Measurements from ENCODE around the gene LKAAEAR1. TPM values are rescaled to one million over a fixed set of nuclear protein-coding genes. Genes with fewer than 3 reads are reported as not detected.

Gene LKAAEAR1
- total RNA-seq, 1 donor from 2014 or later, result not detected

DNA sequence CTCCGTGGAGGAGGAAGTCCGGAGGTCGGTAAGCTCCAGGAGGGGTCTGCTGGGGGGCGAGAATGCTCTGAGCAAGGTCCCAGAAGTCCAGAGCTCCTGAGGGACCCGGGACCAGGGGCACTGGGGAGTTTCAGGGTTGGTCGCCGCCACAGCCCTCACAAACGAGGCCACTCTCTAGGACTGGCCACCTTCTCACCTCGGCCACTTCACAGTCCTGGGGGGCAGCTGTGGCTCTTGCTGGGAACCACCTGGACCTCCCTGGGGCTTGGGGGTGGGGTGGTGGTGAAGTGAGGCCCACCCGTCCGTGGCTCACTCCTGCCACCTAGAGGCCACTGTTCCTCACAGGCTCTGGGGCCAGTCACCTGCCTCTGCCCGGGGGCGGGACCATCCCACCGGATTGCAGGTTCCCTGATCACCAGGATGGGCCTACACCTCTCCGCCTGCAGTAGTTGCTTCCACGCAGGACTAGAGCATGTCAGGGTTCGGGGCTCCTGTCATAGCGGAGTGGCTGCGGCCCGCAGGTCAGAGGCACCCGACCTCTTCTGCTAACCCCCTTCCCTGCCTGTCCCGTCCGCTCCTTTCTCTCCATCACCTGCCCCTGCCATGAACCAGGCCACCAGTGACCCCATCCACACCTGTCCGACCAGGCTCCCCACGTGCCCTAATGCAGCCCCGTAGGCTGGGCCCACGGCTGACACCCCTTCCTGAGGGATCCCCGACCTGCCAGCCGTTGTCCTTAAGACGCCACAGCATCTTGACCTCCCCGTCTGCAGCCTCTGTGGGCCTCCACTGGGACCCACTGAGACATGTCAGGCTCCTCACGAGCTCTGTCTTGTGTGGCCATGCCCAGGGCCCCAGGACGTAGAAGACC, 26.3 kb downstream of the LKAAEAR1 start:
- DNase-seq (ENCODE audit: missing footprints), result peak; percentile 90
- ATAC-seq, result peak; percentile 56
- intact Hi-C loops (cut with DNase I), result loop anchor here (1.0 to 10.0 kb wide), 3 partner anchors 20 to 203 kb away; partner anchors contain the start of gene PRPF6

DNA sequence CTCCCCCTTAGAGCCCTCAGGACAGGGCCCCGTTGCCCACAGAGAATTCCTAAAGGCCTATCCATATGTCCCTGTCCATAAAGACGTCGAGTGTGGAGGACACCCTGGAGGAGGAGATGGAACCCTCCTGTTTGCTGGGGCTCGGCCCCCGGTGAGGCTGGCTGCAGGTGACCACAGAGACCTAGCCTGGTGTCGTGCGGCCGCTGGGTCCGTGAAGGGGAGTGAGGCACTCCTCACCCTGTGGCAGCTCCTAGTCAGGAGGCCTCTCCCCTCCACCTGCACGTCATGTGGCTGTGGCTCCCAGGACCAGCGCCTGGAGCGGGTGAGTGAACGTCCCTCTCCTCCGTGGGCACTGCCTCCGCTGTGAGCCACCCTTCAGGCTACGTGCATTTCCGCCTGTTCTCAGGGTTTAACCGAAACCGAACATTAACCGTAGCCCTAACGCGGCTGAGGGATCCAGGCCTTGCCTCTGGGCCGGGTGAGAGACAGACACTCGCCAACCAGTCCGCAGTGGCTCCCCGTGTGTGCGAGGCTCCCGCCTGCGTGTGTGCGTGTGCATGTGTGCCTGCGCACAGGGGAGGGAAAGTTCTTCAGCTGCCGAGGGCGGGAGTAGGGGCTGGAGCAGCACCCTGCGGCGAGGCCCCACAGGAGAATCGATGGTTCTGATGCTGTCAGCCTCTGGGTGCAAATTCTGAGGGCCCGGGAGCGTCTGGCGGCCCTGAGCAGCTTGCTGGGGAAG, 27.1 kb downstream of the LKAAEAR1 start:
- intact Hi-C loops (cut with DNase I), result loop anchor here (1.0 to 10.0 kb wide), 3 partner anchors 19 to 202 kb away; partner anchors contain the start of gene PRPF6
- DNase-seq (ENCODE audit: missing footprints), result no peak
- no peak for ATAC-seq

DNA sequence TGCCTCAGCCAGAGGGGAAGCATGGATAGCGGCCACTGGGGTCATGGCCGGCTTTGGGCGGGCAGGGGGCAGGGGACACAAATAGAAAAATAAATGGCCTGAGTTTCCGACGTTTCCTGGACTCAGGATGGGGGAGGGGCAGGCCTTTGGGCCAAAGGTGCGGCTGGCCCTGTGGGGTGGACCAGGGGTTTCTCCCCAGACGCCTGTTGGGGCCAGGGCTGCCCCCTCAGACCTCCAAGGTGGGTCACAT, 27.6 kb downstream of the LKAAEAR1 start:
- DNase-seq (ENCODE audit: missing footprints) (no peak), ATAC-seq (no peak)
- intact Hi-C loops (cut with DNase I), result loop anchor here (2.0 to 10.0 kb wide), 2 partner anchors 76 to 202 kb away; partner anchors contain the start of gene PRPF6

DNA sequence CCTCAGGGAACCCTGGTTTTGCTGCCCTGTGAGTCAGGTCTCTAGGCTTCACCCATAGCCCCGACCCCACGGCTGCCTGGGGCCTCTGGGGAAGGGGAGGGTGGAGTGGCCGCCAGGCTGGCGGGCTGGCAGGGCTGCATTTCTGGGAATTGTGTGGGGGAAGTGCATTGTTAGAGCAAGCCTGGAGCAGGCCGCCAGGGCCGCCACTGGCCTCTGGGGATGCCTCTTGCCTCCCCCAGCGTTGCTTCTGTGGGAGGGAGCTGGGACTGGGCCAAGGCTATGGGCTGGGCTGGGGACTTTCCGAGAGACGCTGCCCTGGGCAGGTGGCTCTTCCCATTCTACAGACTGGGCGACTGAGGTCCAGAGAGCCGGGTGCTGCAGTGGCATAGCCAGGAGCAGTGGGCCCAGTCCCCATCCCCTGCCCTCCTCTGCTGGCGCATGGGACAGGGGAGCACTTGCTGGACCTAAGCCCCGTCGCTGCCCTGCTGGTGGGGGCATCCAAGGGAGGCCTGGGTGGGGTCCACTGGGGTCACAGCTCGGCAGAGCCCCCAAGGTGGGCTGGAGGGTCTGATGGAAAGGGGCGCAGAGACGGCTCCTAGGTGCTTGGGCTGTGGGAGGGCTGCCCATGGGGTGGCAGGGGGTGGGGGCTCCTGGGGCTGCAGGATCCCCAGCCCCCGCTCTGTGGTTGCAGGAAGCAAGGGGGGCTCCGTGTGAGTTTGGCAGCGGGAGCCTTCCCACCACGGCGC, 28.1 kb downstream of the LKAAEAR1 start:
- DNase-seq (ENCODE audit: missing footprints), result no peak
- intact Hi-C loops (cut with DNase I), result loop anchor here (2.0 to 10.0 kb wide), 2 partner anchors 75 to 201 kb away; partner anchors contain the start of gene PRPF6
- no peak for ATAC-seq

DNA sequence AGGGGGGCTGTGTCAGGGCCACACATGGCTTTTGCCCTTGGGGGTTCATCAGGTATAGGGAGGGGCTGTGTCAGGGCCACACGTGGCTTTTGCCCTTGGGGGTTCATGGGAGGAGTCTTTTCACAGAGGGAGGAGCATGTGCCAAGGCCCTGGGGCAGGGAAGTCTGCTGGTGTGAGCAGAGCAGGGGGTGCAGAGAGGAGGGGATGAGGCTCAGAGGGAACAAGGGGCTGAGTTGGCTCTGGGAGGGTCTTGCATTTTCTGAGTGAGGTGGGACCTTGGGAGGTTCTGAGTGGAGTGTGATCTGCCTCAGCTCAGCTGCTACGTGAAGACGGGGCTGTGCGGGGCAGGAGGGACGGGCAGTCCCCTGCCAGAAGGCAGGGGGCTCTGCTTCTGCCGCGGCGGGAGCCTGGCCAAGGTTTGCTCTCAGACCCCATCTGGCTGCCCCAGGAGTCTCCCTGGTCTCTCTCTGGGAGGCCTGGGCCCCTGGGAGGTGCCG, 28.8 kb downstream of the LKAAEAR1 start:
- DNase-seq (ENCODE audit: missing footprints) (no peak), ATAC-seq (no peak)
- intact Hi-C loops (cut with DNase I), result loop anchor here (10.0 kb wide), 1 partner anchor 201 kb away; no protein-coding TSS in a partner anchor

DNA sequence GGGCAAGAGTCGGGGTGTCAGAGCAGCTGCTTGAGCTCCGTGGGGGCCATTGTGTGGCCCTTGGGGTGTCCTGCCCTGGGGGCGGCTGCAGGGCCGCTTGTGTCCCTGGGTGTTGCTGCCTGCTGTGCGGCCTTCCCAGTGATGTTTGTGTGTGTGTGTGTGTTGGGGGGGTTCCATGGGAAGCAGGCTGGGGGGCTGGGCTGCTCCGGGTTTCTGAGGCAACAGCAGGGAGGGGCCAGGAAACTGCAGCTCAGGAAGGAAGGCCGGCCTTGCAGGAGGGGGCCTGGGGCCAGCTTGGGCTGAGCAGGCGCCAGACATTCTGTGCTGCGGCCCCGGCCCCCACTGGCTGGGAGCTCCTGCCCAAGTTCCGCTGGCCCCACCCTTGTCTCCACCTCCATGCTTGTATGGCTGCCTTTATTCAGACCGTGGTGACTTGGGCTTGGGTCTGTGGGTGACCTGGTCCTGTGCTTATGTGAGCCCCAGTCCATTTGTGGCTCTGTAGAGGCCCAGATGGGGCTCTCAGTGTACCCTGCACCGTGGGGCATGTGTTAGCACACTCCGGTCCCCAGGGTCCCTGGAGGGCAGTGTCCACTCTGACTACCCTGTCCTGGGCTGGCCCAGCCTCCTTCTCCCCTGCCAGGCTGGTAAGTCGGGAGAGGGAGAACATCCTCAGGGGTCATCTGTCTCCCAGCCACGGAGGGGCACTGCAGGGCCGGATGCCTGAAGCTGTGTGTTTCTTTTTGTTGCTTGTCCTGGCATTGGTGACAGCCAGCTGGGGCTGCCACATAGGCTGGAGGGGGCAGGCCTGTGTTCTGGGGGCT, 30.1 kb downstream of the LKAAEAR1 start:
- intact Hi-C loops (cut with DNase I), result loop anchor here (1.0 to 10.0 kb wide), 2 partner anchors 15 to 199 kb away; no protein-coding TSS in a partner anchor
- ATAC-seq (peak; percentile 19), DNase-seq (ENCODE audit: missing footprints) (no peak)

DNA sequence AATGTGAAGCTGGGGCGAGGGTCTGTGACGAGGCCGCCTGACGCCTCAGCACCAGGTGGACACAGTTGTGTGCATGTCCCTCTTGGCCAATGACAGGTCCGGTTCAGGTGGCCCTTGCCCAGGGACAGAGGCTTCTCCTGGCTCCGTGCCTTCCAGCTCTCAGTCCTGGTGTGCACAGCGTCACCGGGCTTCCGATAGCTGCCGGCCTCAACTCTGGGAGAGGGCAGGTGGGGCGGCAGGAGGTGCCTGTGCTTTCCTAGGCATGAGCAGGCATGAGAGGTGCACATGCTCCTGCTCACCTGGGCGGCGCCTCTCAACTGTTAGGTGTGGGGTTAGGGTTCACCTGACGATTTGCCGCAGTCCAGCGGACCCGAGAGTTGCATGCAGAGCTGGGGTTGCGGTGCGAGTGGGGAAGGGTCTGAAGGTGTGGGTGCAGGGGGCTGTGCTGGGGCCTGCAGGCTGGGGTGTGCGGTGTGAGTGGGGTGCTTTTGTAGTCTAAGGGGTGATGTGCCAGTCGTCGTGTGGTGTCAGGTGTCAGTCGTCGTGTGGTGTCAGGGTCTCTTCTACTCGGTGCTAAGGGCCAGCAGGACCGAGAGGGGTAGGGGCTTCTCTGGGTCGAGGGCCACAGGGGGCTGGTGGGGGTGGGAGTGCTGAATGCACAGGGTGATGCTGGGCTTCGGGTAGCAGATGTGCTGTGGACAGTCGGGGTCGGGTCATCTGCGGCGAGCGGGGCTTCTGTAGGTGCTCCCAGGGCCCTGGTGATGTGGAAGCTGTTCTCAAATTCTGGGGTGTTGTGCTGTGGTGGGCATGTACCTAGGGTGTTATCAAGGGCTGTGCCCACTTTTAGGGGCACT, 31.0 kb downstream of the LKAAEAR1 start:
- no peak for DNase-seq (ENCODE audit: missing footprints)
- no peak for ATAC-seq
- intact Hi-C loops (cut with DNase I), result loop anchor here (10.0 kb wide), 1 partner anchor 198 kb away; no protein-coding TSS in a partner anchor

DNA sequence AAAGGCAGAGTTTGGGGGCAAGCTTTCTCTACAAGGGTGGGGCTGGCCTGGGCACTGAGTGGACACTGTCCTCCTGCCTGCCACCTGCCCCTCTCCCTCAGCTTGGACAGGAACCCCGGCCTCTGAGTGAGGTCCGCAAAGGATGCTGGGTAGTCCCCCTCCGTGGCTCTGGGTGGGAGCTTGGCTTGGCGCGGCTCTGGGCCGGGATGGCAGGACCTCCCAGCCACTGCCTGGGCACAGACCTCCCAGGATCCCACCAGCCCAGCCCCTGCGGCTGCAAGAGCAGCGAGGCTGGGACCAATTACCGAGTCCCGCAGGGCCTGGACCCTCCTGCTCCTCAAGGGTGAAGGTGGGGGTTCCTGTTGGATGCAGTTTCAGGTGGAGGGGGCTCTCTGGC, 31.9 kb downstream of the LKAAEAR1 start:
- DNase-seq (ENCODE audit: missing footprints) (no peak), ATAC-seq (no peak)
- intact Hi-C loops (cut with DNase I), result loop anchor here (10.0 kb wide), 1 partner anchor 198 kb away; no protein-coding TSS in a partner anchor

DNA sequence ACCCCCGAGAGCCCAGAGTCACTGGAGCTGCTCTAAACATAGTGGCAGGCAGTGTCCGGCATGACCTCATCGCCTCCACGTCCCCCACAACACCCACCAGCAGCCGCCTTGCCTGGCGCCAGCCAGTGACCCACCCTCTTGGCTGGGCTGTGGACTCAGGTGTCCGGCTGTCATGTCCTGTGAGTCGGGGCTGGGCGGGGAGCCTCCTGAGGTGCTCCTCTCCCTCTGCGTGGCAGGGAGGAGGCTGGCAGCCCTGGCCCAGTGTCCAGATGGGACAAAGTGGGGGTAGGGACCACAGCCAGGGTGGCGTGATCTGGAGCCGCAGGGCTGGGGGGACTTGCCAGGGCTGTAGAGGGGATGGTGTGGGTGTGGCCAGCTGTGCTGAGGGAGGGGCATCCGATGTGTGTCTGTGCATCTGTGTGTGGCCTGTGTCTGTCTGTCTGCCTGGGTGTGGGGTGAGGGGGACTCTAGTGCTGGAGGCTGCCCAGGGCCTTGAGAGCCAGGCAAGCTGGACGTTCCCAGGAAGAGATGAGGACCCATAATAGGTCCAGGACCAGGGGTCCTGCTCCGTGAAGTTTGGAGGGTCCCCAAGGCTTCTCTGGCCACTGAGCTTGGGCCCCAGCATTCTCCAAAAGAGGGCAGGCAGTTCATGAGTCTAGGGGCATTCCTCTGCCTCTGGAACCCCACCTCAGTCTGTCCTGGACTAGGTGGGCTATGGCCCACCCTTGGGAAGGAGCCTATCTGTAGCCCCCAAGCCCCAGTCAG, 32.5 kb downstream of the LKAAEAR1 start:
- intact Hi-C loops (cut with DNase I), result loop anchor here (10.0 kb wide), 1 partner anchor 197 kb away; no protein-coding TSS in a partner anchor
- DNase-seq (ENCODE audit: missing footprints), result peak; percentile 87
- ATAC-seq, result peak; percentile 48

DNA sequence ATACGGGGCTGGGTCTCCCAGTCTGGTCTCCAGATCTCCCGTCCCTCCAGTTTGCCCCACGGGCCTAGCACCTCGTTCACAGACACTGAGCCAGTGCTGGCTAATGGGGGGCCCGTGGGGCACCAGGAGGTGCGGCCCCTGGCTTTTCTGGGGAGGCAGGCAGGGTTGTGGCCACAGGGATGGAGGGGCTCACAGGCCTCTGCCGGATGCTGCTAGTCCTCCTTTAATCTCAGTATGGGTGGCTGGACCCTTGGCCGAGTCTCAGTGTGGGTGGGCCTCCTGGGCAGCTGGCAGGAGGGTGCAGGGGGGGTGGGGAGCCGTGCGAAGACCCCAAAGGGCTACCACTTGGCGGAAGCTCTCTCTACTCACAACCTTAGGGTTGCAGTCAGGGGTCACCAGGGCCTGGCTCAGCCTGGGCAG, 33.2 kb downstream of the LKAAEAR1 start:
- no peak for ATAC-seq
- intact Hi-C loops (cut with DNase I), result loop anchor here (10.0 kb wide), 1 partner anchor 196 kb away; no protein-coding TSS in a partner anchor
- DNase-seq (ENCODE audit: missing footprints), result no peak

DNA sequence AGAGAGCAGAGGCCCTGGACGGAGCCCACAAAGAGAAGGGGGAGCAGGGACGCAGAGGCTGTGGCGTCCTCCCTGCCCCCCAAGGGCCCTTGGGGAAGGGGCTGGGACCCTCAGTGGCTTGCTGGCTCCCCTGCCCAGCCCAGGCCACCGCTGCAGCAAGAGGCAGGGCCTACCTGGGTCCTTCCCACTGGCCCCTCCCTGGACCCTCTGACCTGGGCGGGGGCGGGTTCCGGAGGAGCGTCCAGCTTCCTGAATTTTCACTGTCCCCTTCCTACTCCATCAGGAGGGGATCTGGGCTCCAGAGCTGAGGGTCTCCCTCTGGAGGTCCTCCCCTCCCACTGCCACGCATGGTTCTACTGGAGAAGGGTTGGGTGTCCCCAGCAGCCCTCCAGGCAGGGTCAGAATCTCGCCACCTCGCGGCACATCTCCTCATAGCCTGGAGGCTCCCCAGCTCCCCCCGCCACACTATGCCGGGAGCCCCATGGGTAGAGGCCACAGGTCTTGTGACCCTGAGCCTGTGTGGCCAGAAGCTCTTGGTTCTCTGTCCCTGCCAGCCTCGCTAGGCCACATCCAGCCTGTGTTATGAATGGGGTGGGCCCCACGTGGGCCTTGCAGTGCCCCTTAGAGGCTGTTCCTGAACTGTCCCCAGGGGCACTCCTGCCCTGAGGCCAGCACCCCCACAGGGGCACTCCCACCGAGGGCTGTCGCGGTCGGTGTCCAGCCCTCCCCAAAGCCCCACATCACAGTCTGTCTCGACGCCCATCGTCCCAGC, 33.8 kb downstream of the LKAAEAR1 start:
- ATAC-seq, result no peak
- intact Hi-C loops (cut with DNase I), result loop anchor here (10.0 kb wide), 1 partner anchor 196 kb away; no protein-coding TSS in a partner anchor
- DNase-seq (ENCODE audit: missing footprints), result no peak

DNA sequence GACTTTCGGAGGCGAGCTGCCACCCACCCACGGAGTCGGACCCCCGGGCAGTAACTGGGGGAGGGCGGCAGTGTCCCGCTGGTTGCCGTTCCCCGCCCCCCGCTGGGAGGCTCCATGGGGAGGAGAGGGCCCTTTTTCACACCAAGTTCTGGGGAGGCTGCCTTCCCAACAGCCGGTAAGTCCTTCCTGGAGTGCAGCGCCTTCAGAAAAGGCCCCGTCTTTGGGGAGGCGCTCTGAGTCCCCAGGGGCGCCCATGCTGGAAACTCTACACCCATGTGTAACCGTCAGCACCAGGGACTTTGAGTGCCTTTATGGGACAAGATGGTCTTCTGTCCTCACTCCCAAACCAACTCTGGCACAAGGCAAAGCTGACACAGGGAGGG, 34.3 kb downstream of the LKAAEAR1 start:
- intact Hi-C loops (cut with DNase I), result loop anchor here (10.0 kb wide), 1 partner anchor 195 kb away; no protein-coding TSS in a partner anchor
- no peak for DNase-seq (ENCODE audit: missing footprints)

DNA sequence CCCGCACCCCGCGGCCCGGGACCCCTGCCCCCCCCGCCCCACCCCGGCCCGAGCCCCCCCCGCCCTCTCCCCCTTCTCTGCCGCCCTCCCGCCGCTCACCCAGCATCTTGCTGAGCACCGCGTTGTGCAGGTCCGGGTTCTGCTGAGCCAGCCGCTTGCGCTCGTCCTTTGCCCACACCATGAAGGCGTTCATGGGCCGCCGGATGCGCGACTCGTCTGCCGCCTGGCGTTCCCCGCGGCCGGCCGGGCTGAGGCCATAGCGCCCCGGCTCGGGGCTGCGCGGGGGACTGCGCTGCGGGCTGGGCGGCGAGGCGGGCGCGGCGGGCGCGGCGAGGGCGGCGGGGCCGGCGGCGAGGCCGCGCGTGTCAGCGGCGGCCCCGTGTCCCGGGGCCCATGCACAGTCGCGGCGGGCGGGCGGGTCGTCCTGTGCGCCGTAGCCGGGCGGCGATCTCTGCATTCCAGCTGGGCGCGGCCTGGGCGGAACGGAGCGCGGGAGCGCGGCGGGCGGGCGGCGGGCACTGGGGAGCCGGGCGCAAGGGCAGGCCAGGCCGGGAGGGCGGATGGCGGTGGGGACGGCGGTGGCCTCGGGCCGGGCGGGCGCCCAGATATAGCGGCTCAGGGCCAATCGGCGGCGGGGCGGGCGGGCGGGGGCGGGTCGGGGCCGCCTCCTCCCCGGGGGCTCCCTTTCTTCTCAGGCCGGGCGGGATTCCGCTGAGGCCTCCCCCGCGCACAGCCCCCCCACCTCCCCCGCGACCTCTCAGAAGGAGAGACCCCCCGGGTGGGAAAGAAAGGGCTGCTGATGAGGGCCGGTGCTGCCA, 34.9 kb downstream of the LKAAEAR1 start, which contains the start of gene SOX18:
TSS of gene SOX18 (minus strand) at position 580 of the 818 bp plus-strand sequence. CDS start at position 457, 123 bp downstream.
- DNase-seq (ENCODE audit: missing footprints) (no peak), ATAC-seq (no peak)
- intact Hi-C loops (cut with DNase I), result no loop called here

More for the DNA sequence above, 34.3 kb downstream of the LKAAEAR1 start:
- no peak for ATAC-seq

DNA sequence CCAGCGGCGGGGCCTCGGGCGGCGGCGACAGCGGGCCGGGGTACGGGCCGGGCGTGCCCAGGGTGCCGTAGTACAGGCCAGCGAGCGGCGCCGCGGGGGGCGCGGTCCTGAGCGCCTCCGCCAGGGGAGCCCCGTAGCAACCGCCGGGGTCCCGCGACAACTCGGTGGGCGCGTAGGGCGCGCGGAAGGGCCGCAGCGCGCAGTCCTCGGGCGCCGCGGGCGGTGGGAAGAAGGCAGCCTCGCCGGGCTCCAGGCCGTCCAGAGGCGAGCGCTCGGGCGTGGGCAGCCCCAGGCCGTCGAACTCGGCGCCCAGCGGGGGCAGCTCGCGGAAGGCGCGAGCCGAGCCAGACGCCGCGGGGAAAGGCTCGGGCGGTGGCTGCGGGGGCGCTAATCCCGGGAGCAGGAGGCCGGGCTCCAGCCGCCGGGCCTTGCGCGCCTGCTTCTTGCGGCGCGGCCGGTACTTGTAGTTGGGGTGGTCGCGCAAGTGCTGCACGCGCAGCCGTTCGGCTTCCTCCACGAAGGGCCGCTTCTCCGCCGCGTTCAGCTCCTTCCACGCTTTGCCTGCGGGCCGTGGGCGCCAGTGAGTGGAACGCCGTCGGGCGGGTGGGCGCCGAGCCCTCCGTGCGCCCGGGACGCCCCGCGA, 35.7 kb downstream of the LKAAEAR1 start:
- intact Hi-C loops (cut with DNase I), result no loop called here
- no peak for ATAC-seq
- no peak for DNase-seq (ENCODE audit: missing footprints)

Measured in Right ventricle myocardium inferior (tissue), 1 donor.